Measurements from ENCODE around the gene EOMES.
"Not testable (repeated sequence)": the region's sequence is repeated elsewhere in the genome, so short reads cannot be mapped to it uniquely, and the experiment has no call there.

Gene EOMES

GRCh38 chr3:27721717-27722564 lies at the start of gene EOMES:
EOMES (minus strand) TSS chr3:27722323; CDS start chr3:27722294, 29 bp downstream.
- DNase-seq (ENCODE audit: low read depth): no peak

- not testable (repeated sequence) for DNase-seq (ENCODE audit: low read depth)
These were observed 48.3 kb upstream of the EOMES start for GRCh38 chr3:27770384-27770783.

DNA sequence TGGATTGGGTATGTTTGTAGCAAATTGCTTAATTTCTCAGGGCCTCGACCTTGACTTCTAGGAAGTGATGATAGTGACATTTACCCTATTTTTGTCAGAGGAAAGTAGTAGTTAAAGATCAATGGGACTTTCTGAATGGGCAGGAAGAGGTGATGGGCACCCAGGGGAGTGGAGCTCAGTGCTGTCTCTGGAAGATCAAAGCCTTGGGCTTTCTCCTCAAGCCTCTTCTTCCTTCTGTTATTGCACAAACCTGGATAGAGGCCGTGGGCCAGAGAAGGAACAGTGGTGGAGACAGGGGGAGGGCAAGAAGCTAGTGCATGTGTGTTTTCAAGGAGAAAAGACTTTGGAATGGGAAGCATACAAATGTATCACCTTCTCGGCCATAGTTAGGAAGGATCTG lies 44.9 kb upstream of the EOMES start:
- no peak for DNase-seq (ENCODE audit: low read depth)

DNA sequence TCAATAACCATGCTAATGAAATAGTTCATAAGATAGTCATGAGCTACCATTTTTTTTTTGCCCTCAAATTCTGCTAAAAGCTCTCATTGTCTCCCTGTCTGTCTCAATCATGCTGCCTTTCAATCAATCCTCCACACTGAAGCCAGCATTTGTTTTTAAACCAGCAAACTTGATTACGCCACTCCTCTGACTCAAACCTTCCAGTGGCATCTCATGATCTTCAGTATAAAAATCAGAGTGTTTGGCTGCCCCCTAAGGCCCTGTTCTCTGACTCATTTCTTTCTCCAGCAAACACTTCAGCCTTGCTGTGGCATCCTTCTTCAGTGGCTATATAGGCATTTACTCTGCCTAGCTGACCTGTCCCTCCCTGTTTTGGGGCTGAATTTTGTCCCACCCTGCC lies 36.0 kb upstream of the EOMES start:
- DNase-seq (ENCODE audit: low read depth): peak; percentile 73

GRCh38 chr3:27756877-27757276 lies 34.8 kb upstream of the EOMES start:
- DNase-seq (ENCODE audit: low read depth): no peak

DNA sequence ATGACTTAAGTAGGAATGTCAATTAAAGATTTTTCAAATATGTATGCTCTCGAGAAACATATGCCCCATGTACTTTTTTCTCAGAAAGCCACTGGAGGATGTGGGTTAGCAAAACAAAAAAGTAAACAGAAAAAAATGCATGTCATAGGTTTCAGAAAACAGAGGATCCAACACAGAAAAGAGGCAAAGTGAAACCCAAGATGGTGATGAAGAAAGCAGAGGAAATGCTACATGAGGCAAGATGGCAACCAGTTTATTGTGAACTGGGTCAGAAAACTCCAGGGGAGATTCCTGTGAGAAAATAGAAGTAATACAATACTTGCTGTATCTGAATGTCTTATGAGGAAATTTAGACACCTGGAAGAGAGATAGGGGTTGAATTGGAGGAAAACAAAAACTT lies 30.8 kb upstream of the EOMES start:
- no peak for DNase-seq (ENCODE audit: low read depth)

DNA sequence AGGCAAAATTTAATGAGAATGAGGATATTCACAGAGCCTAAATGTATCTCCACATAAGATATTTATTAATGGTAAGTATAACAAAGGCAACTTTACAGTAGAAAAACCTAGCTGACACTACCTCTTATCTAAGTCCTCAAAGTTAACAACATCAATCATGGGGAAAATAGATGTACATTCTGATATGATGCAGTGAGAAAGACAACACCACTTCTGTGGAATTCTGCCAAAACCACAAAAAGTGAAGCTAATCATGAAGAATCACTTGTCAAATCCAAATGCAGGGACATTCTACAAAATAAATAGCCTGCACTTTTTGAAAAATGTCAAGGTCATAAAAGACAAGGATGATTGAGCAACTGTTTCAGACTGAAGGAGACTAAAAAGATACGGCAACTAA lies 27.5 kb upstream of the EOMES start:
- DNase-seq (ENCODE audit: low read depth): no peak

DNA sequence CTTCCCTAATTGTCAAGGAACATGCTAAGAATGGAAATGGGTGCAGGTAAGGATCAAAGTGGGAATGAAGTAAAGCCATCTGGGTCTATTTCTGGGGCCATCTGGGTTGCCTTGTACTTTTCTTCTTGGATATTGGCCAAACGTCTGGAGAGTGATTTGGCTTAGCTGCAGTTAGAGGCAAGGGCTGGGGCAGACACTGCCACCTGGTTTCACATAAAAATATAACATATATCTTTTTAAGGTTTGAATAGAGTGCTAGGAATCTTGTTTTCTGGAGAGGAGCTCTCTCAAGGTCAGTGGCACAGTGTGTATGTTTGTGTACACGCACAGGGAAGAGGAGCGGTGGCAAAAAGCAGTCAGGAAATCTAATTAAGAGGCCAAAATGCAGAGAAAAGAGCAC lies 24.7 kb upstream of the EOMES start:
- DNase-seq (ENCODE audit: low read depth): no peak

GRCh38 chr3:27740854-27741253 lies 18.7 kb upstream of the EOMES start:
- DNase-seq (ENCODE audit: low read depth): no peak

- no peak for DNase-seq (ENCODE audit: low read depth)
These were observed 15.0 kb upstream of the EOMES start for GRCh38 chr3:27737091-27737490.

DNA sequence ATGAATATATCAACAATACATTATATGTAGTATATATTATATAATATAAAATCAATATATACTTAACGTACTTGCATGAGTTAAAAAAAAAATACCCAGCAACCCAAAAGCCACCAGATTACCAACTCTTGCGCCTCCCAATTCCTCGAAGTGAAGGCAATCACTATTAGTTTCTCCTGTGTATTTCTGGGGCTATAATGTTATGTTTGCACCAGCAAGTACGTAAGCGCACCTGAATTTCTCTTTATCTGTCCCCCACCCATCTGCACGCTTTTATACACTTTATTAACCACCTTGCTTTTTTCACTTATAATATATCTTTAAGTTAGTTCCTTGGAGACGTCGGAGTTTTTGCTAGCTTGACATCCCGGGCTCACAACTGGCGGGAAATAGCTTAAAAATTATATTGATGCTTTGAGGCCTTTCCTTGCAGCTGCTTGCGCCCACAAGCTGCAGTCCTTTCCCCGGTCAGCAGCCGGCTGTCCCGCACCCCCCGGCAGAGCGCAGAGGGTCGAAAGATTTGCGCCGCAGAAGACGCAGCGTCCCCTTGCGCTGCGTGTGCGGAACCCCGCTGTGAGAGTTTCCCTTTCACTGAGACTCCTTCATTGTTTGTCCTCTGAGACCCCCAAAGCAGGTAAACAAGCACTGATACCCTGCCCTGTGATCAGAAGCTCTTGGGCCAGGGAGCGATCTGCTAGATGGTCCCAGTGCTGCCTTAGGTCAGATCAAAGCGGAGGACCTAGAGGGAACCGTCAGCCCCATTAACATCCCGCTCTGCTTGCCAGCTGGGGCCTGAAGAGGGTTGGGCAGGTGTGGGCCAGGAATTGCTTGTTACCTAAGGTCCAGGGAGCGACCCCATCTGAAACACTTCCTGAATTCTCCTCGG lies 8.9 kb upstream of the EOMES start:
- DNase-seq (ENCODE audit: low read depth): no peak

DNA sequence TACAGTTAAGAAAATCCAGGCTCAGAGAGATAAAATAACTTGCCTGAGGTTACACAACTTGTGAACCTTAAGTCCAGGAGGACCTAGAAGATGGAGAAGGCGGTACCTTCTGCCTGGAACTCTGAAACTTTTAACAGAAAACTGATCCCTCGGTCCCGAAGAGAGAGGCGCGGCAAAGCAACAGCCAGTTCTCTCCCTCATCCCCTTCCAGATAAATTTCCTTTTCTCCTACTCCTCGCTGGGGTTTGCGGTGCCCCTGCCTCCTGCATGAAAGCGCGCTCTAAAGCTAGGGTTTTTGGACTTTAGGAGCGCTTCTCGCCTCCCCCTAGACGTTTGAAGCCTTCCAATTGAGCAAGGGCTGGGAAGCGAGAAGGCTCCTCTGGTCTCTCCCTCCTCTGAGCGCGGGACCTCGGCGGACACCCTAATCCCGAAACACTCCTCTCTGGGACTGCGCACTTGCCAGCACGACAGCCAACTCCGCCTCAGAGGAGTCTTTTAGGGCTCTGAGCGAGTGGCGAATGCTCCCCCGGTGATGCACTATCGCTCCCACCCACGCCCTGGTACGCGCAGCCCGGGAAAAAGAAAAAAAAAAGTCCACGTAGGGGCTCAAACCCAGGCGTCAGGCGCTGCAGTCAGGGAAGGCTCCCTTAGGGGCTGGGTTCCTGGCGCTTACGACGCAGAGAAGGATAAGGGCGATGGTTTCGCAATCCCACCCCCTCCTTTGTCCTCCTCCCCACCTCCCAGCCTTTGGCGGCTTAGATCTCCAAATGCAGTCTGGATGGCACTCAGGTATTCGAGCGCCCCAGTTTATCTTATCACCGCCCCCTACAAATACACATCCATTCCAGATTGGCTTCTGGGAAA lies 7.9 kb upstream of the EOMES start:
- no peak for DNase-seq (ENCODE audit: low read depth)

DNA sequence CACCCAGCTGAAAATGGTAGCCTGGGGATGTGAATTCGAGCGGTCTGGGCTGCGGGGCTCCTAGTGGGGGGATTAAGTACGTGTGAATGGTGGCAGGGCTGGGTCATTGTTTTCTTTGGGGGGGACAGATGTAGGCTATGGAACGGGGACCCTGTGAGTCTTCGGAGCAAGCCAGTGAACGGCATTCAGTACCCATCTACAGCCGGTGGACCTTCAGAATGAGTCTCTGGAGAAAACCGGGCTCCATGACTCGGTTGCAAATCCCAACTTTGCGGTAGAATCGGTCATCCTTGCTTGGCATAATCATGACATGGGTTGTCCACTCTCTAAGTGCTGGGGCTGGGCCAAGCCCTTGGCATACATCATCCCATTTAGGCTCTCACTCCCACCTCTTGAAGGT lies 7.2 kb upstream of the EOMES start:
- DNase-seq (ENCODE audit: low read depth): no peak

GRCh38 chr3:27728195-27729087 lies 6.3 kb upstream of the EOMES start:
- no peak for DNase-seq (ENCODE audit: low read depth)

GRCh38 chr3:27726240-27726639 lies 4.1 kb upstream of the EOMES start:
- no peak for DNase-seq (ENCODE audit: low read depth)

DNA sequence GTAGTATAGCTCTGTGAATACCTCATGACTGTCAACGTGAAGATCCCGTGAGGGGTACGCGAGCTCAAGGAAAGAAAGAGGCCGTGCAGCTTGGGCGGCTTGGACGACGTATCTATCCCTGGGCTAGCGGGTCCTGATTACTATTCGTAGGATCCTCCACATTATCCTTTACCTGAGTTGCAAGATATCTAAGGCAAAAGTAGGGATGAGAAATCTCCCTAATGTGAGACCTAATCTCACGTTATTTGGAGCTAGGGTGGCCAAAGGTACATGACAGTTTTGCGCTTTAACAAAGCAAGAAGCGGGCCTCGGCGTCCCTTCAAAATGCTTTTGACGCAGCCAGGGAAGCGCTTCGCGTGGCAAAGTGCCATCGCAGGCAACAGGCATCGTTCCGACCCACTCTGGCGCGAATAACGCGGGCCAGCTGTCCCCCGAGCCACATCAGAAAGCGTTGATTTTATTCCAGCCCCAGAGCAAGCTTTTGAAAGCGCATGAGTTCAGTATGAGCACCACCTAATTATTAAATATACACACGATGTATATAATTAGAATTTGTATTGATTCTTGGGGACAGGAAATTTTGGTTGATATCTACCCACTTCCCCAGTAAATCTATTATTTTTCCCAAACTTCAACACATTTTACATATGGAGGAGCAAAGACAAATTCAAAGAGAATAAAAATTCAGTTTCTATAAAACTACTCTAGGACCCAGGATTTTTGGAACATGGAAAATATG lies 2.5 kb upstream of the EOMES start:
- DNase-seq (ENCODE audit: low read depth): no peak

GRCh38 chr3:27723815-27724458 lies 1.8 kb upstream of the EOMES start:
- no peak for DNase-seq (ENCODE audit: low read depth)

- DNase-seq (ENCODE audit: low read depth): no peak
These were observed 1.3 kb upstream of the EOMES start for GRCh38 chr3:27723456-27723814.

- no peak for DNase-seq (ENCODE audit: low read depth)
These were observed 900 bp upstream of the EOMES start for GRCh38 chr3:27723001-27723445.

Data from fibroblast of the conjunctiva (primary cell).